GM12878 (cell line): ENCODE data around the gene PON3. TPM values are rescaled to one million over a fixed set of nuclear protein-coding genes. Genes with fewer than 3 reads are reported as not detected.
A peak's percentile ranks its signal among the peaks of the same experiment; 100 is the strongest.

Experiments used
- ATAC-seq: fragments of 200-7000 bp; cut with Tn5 transposase; 3 replicates; pipeline ENCODE4 v1.9.1; 2020; ENCODE audit warnings: mild to moderate bottlenecking, moderate library complexity
- BruUV-seq: library from RNA; stranded (reverse); fragments of 400-500 nt; replicated peaks from 2 replicates; lab custom pipeline; 2021; lab: Mats Ljungman, UMichigan
- CTCF ChIA-PET: fragments of 300-600 bp; sonication (Branson Sonifier 250); formaldehyde crosslinking; extraction: SDS; loops from one replicate; lab custom pipeline; 2021; ENCODE audit warnings: inconsistent platforms; lab: Yijun Ruan, JAX
- POLR2A ChIA-PET: fragments of 350-600 bp; formaldehyde crosslinking; extraction: SDS; loops from one replicate; lab custom pipeline; 2021; ENCODE audit warnings: inconsistent platforms; lab: Charles Lee
- RAD21 ChIA-PET: fragments of 300-600 bp; sonication (Branson Sonifier 250); formaldehyde crosslinking; loops from one replicate; lab custom pipeline; 2023; ENCODE audit warnings: antibody characterized with exemption; ENCODE audit not compliant: unreplicated experiment; lab: Charles Lee
- SMC1A ChIA-PET: fragments of 300-600 bp; sonication (Branson Sonifier 250); formaldehyde crosslinking; loops from one replicate; lab custom pipeline; 2023; ENCODE audit not compliant: unreplicated experiment, uncharacterized antibody; lab: Charles Lee
- DNase-seq: peaks from one replicate; pipeline ENCODE4 v3.0.0-alpha.2; 2011; ENCODE audit warnings: low read depth, low spot score
- FAIRE-seq: peaks from 3 replicates; lab custom pipeline; 2011; peaks lifted over from hg19 to GRCh38; lab: Jason Lieb, UNC
- H2AFZ ChIP-seq: 2 replicates; pipeline ENCODE4 v1.6.0; 2011; ENCODE audit warnings: low read depth, low read length, control low read depth; ENCODE audit not compliant: control insufficient read depth
- H3K27ac ChIP-seq: 2 replicates; pipeline ENCODE4 v1.5.1; 2011; ENCODE audit warnings: control low read depth; ENCODE audit not compliant: control insufficient read depth, insufficient read depth
- H3K27me3 ChIP-seq, 2 experiments: replicated peaks in 1 of 2; 2 replicates each; pipeline versions ENCODE4 v1.6.0 to v1.6.1; 2011; ENCODE audit warnings: low read length in 1 of 2; ENCODE audit not compliant: control insufficient read depth in 2 of 2, insufficient read depth in 2 of 2
- H3K36me3 ChIP-seq, 2 experiments: 2 replicates each; pipeline ENCODE4 v1.5.1; 2011; ENCODE audit warnings: low read length in 1 of 2; ENCODE audit not compliant: control insufficient read depth in 2 of 2, insufficient read depth in 2 of 2
- H3K4me1 ChIP-seq: 2 replicates; pipeline ENCODE4 v1.6.1; 2011; ENCODE audit warnings: mild to moderate bottlenecking, low read length, moderate library complexity, mixed read lengths; ENCODE audit not compliant: control insufficient read depth, insufficient read depth
- H3K4me2 ChIP-seq: 2 replicates; pipeline ENCODE4 v1.6.0; 2011; ENCODE audit warnings: control low read depth; ENCODE audit not compliant: control insufficient read depth, insufficient read depth
- H3K4me3 ChIP-seq: fragments of 200-600 bp; sonication (generic); 2 replicates; pipeline ENCODE4 v1.5.1; 2016
- H3K79me2 ChIP-seq: 2 replicates; pipeline ENCODE4 v1.6.0; 2011; ENCODE audit warnings: low read length; ENCODE audit not compliant: control insufficient read depth, insufficient read depth
- H3K9ac ChIP-seq: 2 replicates; pipeline ENCODE4 v1.8.0; 2011; ENCODE audit warnings: low read length, control low read depth, mixed read lengths; ENCODE audit not compliant: control insufficient read depth, insufficient read depth
- H3K9me3 ChIP-seq: replicated peaks from 3 replicates; pipeline ENCODE4 v1.5.1; 2011; ENCODE audit warnings: mild to moderate bottlenecking, low read length; ENCODE audit not compliant: control insufficient read depth, insufficient read depth
- H4K20me1 ChIP-seq: 2 replicates; pipeline ENCODE4 v1.6.0; 2011; ENCODE audit not compliant: control insufficient read depth, insufficient read depth
- NFIC ChIP-seq: IDR thresholded peaks from 2 replicates; pipeline ENCODE4 v1.6.1; 2012; ENCODE audit warnings: low read depth, mild to moderate bottlenecking, inconsistent platforms, low read length, moderate library complexity
- ZNF24 ChIP-seq: fragments of 450-650 bp; IDR thresholded peaks from 2 replicates; pipeline ENCODE4 v1.6.1; 2017; ENCODE audit warnings: antibody characterized with exemption, mild to moderate bottlenecking
- WGBS: methylation state at CpG from one replicate; pipeline ENCODE4 v1.1.6; 2016; ENCODE audit warnings: low lambda C conversion rate; ENCODE audit not compliant: insufficient replicate concordance, insufficient coverage; ENCODE audit errors: missing lambda C conversion rate; 5-methylcytosine and 5-hydroxymethylcytosine counted together
- in situ Hi-C: fragments of 300-500 bp; cut with MboI; formaldehyde crosslinking; loops from 9 replicates; pipeline ENCODE4 v1.14.3; 2018; ENCODE audit warnings: mixed read lengths
- intact Hi-C: fragments of 100-400 bp; cut with micrococcal nuclease; formaldehyde crosslinking; loops from one replicate; pipeline ENCODE4 v1.14.2; 2022; ENCODE audit not compliant: unreplicated experiment
- polyA plus RNA-seq, 11 experiments: library from polyadenylated mRNA; depleted of rRNA in 4 of 11; unstranded in 6 of 11; stranded (reverse) in 5 of 11; fragments of >200 nt; fragmentation: Nextera tagmentation in 4 of 11; fragmentation: Illumina TruSeq in 1 of 11; extraction: Ambion mirVana in 4 of 11; extraction: Trizol in 1 of 11; gene quantifications; 1 replicate in 1 of 11; 2 replicates in 10 of 11; pipeline versions ENCODE4 v1.2.1 to v1.2.3, GENCODE V29; 2011 to 2016; ENCODE audit warnings: inconsistent platforms in 2 of 11, missing spikeins in 2 of 11, low read depth in 1 of 11
- total RNA-seq, 4 experiments: library from RNA; depleted of rRNA in 3 of 4; stranded (reverse); fragments of >200 nt in 3 of 4; fragmentation: Illumina TruSeq in 1 of 4; extraction: Trizol in 1 of 4; gene quantifications; 2 replicates each; pipeline versions ENCODE4 v1.2.1 to v1.2.3, GENCODE V29; 2013 to 2021
- TF ChIP-seq, protein P1 (sequence below): IDR thresholded peaks from 2 replicates; pipeline ENCODE4 v1.6.1; 2012; ENCODE audit warnings: low read length, inconsistent platforms
- TF ChIP-seq, protein P2 (sequence below): fragments of 450-650 bp; IDR thresholded peaks from 2 replicates; pipeline ENCODE4 v1.6.1; 2016; ENCODE audit warnings: mild to moderate bottlenecking
- TF ChIP-seq, protein P3 (sequence below): IDR thresholded peaks from 2 replicates; pipeline ENCODE4 v1.6.1; 2011; ENCODE audit warnings: low read depth, mild to moderate bottlenecking, low read length, moderate library complexity, borderline replicate concordance; ENCODE audit errors: extremely low read depth

PON3 gene
- total and polyA plus RNA-seq, 10 of the 15 experiments (the other 5 are each of a cell fraction or from before 2014, with no cell fraction given): 0.45 to 2.0 (median 0.91) TPM

DNA sequence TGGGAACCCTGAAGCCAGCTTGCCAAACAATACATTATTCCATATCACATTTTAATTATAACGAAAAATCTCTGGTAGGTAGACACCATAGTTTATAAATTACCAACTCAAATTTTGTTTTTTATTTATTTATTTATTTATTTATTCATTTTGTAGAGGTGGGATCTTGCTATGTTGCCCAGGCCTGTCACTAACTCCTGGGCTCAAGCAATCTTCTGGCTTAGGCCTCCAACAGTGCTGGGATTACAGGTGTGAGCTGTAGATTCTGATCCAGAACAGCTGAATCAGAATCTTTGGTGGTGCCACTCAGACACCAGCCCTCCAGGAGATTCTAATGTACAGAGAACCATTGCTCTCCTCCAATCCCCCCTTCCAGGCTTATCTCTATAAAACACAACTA lies 37.0 kb upstream of the PON3 start (continued):
- no peak for TF ChIP-seq NFIC
- TF ChIP-seq, protein P1, sequence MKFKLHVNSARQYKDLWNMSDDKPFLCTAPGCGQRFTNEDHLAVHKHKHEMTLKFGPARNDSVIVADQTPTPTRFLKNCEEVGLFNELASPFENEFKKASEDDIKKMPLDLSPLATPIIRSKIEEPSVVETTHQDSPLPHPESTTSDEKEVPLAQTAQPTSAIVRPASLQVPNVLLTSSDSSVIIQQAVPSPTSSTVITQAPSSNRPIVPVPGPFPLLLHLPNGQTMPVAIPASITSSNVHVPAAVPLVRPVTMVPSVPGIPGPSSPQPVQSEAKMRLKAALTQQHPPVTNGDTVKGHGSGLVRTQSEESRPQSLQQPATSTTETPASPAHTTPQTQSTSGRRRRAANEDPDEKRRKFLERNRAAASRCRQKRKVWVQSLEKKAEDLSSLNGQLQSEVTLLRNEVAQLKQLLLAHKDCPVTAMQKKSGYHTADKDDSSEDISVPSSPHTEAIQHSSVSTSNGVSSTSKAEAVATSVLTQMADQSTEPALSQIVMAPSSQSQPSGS: no peak
- no peak for TF ChIP-seq ZNF24
- TF ChIP-seq, all 136 proteins: peak for 0

DNA sequence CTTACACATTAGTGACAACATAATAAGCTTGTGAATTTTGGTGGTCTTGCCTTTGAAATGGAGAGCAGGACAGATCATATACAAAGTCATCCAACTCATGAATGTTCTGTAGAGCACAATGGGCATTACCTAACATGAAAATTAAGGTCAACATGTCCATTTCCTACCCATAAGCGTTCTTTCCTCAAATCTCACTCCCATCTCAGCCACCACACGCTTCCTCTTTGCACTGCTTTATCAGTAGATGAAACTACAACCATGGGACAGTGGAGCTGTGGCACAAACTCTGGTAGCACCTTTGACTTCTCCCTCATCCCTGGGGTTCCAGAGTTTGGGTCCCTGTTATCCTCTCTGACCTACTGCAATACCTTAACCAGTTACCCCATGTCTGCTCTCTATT lies 36.4 kb upstream of the PON3 start:
- no peak overlapping the region for H3K9ac ChIP-seq
- no peak for DNase-seq
- TF ChIP-seq, protein P2, sequence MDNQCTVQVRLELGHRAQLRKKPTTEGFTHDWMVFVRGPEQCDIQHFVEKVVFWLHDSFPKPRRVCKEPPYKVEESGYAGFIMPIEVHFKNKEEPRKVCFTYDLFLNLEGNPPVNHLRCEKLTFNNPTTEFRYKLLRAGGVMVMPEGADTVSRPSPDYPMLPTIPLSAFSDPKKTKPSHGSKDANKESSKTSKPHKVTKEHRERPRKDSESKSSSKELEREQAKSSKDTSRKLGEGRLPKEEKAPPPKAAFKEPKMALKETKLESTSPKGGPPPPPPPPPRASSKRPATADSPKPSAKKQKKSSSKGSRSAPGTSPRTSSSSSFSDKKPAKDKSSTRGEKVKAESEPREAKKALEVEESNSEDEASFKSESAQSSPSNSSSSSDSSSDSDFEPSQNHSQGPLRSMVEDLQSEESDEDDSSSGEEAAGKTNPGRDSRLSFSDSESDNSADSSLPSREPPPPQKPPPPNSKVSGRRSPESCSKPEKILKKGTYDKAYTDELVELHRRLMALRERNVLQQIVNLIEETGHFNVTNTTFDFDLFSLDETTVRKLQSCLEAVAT: peak; percentile 78
- TF ChIP-seq, protein P3, sequence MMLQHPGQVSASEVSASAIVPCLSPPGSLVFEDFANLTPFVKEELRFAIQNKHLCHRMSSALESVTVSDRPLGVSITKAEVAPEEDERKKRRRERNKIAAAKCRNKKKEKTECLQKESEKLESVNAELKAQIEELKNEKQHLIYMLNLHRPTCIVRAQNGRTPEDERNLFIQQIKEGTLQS: no peak
- RAD21 ChIA-PET: interaction anchor here (1.0 to 3.9 kb wide), 10 partner anchors 11 to 255 kb away, joined by 3 to 21 read pairs (median 4); no protein-coding TSS in a partner anchor
- intact Hi-C loops: no loop called here
- no peak for ATAC-seq
- FAIRE-seq: no peak
- no peak overlapping the region for H3K27ac ChIP-seq
- H3K9me3 ChIP-seq: no peaks in the 10 kb centered on the region
- in situ Hi-C loops: no loop called here
- POLR2A ChIA-PET: interaction anchor here (0.5 to 1.2 kb wide), 4 partner anchors 11 to 154 kb away, joined by 3 to 4 read pairs (median 3); no protein-coding TSS in a partner anchor
- no peaks in the 10 kb centered on the region; a peak in 1 of 4 replicates for H3K36me3 ChIP-seq
- no peak overlapping the region for H2AFZ ChIP-seq
- SMC1A ChIA-PET: interaction anchor here (0.7 to 2.3 kb wide), 12 partner anchors 10 to 254 kb away, joined by 3 to 20 read pairs (median 4); no protein-coding TSS in a partner anchor
- H3K4me1 ChIP-seq: no peaks in the 10 kb centered on the region
- no peak overlapping the region for H3K4me3 ChIP-seq
- H4K20me1 ChIP-seq: no peaks in the 10 kb centered on the region
- WGBS: 66% methylated on average over 2 of the region's 2 CpGs
- BruUV-seq: no TSS peak
- H3K4me2 ChIP-seq: no peak overlapping the region
- CTCF ChIA-PET: interaction anchor here (0.7 to 3.8 kb wide), 8 partner anchors 12 to 77 kb away, joined by 3 to 19 read pairs (median 4); no protein-coding TSS in a partner anchor
- H3K27me3 ChIP-seq: no peaks in the 10 kb centered on the region
- H3K79me2 ChIP-seq: no peaks in the 10 kb centered on the region
